Measurements from ENCODE around the gene CAMTA2.

GRCh38 chr17:4958102-4958501 is 29.4 kb downstream of the CAMTA2 start:
- TF ChIP-seq HDAC2 (IDR thresholded peaks at IDR 0.05) (no peak), POLR2A (IDR thresholded peaks at IDR 0.05; ENCODE audit: low read length) (no peak), NFE2L2 (conservative IDR thresholded peaks at IDR 0.05; ENCODE audit: low read length) (no peak)
- TF ChIP-seq, protein P1, sequence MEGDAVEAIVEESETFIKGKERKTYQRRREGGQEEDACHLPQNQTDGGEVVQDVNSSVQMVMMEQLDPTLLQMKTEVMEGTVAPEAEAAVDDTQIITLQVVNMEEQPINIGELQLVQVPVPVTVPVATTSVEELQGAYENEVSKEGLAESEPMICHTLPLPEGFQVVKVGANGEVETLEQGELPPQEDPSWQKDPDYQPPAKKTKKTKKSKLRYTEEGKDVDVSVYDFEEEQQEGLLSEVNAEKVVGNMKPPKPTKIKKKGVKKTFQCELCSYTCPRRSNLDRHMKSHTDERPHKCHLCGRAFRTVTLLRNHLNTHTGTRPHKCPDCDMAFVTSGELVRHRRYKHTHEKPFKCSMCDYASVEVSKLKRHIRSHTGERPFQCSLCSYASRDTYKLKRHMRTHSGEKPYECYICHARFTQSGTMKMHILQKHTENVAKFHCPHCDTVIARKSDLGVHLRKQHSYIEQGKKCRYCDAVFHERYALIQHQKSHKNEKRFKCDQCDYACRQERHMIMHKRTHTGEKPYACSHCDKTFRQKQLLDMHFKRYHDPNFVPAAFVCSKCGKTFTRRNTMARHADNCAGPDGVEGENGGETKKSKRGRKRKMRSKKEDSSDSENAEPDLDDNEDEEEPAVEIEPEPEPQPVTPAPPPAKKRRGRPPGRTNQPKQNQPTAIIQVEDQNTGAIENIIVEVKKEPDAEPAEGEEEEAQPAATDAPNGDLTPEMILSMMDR (IDR thresholded peaks at IDR 0.05): no peak
- TF ChIP-seq, protein P2, sequence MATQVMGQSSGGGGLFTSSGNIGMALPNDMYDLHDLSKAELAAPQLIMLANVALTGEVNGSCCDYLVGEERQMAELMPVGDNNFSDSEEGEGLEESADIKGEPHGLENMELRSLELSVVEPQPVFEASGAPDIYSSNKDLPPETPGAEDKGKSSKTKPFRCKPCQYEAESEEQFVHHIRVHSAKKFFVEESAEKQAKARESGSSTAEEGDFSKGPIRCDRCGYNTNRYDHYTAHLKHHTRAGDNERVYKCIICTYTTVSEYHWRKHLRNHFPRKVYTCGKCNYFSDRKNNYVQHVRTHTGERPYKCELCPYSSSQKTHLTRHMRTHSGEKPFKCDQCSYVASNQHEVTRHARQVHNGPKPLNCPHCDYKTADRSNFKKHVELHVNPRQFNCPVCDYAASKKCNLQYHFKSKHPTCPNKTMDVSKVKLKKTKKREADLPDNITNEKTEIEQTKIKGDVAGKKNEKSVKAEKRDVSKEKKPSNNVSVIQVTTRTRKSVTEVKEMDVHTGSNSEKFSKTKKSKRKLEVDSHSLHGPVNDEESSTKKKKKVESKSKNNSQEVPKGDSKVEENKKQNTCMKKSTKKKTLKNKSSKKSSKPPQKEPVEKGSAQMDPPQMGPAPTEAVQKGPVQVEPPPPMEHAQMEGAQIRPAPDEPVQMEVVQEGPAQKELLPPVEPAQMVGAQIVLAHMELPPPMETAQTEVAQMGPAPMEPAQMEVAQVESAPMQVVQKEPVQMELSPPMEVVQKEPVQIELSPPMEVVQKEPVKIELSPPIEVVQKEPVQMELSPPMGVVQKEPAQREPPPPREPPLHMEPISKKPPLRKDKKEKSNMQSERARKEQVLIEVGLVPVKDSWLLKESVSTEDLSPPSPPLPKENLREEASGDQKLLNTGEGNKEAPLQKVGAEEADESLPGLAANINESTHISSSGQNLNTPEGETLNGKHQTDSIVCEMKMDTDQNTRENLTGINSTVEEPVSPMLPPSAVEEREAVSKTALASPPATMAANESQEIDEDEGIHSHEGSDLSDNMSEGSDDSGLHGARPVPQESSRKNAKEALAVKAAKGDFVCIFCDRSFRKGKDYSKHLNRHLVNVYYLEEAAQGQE (IDR thresholded peaks at IDR 0.05): no peak

Measured in A549 (cell line).